Stimulated activated CD8-positive, alpha-beta memory T cell treated with anti-CD3 and anti-CD28 coated beads, Interleukin-15, amount 100 ng/mL, for 24 hours (primary cell): ENCODE data around the gene COL10A1.
"Not testable (repeated sequence)": the region's sequence is repeated elsewhere in the genome, so short reads cannot be mapped to it uniquely, and the experiment has no call there.

Experiments
- DNase-seq: peaks from one replicate; pipeline ENCODE4 v3.0.0-alpha.2; 2020; ENCODE audit warnings: low read depth

Gene COL10A1

DNA sequence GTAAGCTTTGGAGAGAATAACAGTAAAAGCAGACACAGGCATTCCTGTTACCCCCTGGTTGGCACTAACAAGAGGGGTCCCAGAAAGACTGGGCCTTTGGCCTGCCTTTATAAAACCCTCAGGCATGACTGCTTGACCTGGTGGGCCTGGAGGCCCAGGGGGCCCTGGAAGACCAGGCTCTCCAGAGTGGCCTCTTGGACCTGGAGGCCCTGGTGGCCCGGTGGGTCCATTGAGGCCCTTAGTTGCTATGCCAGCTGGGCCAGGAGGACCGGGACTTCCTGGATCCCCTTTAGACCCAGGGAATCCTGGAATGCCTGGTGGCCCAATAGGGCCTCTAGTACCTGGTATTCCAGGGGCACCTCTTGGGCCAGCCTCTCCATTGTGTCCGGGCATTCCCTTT, 5.5 kb downstream of the COL10A1 start:
- DNase-seq = no peak

DNA sequence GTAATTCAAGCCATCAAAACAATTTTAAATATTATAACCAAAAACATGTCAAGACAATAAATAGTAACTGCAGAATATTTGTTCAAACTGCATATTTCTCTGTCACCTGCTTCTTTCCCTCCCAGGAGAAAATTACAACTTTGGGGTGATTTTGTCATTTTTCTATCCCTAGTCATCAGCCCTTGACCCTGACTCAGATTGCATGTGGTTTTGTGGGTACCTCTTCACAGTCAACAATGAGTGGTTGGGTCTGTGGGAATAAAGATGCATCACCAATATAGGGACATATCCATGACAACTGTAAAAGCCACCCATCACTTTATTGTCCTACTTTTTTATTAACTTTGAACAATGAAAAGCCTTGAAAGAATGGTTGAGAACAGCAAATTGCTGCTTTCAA, 7.3 kb downstream of the COL10A1 start:
- no peak for DNase-seq

- DNase-seq = no peak
These were observed 10.2 kb downstream of the COL10A1 start for GRCh38 chr6:116115781-116116180.

- DNase-seq = no peak
These were observed 12.5 kb downstream of the COL10A1 start for GRCh38 chr6:116113386-116113785.

- no peak for DNase-seq
These were observed 14.1 kb downstream of the COL10A1 start for GRCh38 chr6:116111552-116112528.

DNA sequence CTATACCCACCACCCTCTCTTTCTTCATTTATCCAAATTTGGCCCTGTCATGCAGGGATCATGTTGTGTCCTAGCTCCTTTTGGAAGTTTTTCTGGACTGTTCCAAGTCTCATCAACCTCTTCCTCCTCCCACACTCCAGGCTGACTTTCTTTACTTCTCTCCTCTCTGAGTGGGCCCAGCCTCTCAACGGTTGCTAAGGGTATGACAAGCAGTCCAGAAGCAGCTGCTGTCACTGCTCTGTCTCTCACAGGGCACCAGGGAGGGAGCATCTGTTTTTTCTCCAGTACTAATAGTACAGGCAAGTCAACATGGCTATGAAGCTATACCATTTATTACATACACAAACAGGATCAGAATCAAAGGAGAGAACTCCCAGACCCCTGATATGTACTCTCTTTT, 17.1 kb downstream of the COL10A1 start:
- DNase-seq = no peak

DNA sequence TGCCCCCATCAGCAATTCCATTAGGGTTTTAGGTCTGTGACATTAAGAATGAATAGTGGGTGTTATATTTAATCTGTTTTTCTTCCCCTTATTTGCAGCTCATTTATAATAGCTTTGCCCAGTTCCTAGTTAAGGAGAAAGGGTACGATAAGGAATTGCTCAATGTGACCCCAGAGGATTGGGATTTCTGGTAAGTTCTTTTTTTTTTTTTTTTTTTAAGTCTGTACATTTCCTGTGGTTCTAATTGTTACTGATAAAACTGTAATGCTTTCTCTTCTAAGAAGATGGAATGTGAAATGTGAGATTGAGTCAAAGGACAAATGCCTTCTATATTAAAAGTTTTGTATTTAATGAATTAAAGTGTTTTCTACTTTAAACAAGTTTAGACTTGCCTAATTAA, 19.8 kb downstream of the COL10A1 start:
- no peak for DNase-seq

DNA sequence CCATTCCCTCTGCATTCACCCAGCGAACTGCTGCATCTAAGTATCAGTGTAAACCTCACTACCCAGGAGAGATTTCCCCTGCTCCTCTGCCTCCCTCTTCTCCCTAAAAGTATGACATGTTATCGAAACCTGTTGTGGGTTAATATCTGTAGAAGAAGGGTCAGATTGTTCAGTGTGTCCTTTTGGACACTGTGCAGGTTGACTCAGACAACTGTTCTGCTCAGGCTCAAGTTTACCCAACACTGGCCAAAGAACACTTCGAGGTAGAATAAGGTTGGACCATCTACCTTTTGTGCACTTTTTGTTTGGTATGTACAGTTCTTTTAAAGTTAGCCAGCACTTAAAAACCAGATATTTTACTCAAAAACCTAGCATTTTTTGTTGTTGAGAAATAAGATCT, 20.7 kb downstream of the COL10A1 start:
- no peak for DNase-seq

- DNase-seq = no peak
These were observed 21.3 kb downstream of the COL10A1 start for GRCh38 chr6:116104636-116105035.

DNA sequence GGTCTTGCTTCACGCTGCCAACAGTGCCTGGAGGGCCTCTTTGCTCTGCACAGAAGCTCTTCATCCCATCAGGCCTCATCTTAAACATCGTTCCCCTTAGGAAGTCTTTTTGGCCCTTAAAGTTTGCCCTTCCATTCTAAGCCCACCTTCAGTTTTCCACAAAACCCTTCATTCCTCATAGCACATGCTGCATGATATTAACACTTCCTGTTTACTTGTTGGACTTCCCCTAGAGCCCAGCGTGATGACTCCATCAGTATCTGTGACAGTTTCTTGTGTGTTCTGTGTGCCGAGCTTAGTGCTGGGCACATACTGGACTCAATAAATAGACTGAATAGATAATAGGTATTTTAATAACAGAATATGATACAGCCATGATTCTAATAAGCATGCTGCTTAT, 23.1 kb downstream of the COL10A1 start:
- DNase-seq = no peak

GRCh38 chr6:116101790-116102189, 24.1 kb downstream of the COL10A1 start:
- DNase-seq = no peak

DNA sequence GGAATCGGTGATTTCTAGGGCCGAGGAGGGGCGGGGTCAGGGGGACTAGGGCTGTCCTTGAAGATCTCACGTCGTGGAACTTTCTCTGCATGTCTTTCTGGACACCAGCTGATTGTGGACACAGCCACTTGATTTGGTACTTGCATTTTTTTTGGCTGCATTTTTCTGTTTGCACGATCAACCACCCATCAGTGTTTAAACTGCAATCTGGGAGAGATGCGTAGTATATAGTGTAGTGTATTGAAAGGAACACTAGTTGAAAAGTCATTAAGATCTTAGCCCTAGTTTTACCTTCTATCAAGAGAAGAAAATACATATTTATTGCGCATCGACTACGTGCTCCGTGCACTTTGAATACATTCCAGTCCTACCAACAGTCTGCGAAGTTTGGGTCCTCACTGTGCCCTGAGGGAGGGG, 24.6 kb downstream of the COL10A1 start:
- no peak for DNase-seq

DNA sequence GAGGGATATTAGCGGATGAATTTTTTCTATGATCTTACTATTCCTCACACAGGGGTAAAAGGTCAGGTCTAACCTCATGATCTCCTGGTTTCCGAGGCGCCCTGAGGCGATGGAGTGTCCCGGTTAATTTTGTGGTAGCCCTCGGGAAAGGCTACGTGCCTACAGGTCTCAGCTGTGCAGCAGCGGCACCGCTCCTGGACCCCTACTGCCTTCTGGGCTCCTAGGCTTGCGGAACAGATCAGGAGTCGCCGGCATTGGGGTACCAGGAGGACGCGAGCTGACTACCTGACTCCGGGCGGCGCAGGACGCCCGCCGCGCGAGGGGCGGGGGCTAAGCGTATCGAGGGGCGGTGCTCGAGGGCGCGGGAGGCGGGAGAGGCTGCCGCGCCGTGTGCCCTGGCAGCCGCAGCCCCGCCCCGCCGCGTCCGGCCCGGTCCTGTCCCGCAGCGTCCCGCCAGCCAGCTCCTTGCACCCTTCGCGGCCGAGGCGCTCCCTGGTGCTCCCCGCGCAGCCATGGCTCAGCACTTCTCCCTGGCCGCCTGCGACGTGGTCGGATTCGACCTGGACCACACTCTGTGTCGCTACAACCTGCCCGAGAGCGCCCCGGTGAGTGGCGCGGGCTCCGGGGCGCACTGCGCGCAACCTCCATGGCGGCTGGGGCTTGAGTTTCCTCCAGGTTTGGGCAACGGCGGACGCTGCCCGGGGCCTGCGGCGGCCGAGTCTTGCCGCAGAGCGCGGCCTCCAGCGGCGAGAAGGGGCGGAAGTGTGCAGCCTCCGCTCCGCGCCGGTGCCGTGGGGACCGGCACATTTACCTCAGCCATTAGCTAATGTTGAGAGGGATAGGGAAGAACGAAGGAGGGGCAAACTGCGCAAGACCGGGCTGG, 25.3 kb downstream of the COL10A1 start, which contains the start of gene NT5DC1:
TSS of gene NT5DC1 (plus strand) at position 435 of the 883 bp plus-strand sequence. CDS start at position 513, 78 bp downstream.
- DNase-seq = peak; percentile 71

- no peak for DNase-seq
These were observed 26.9 kb downstream of the COL10A1 start for GRCh38 chr6:116099036-116099435.

DNA sequence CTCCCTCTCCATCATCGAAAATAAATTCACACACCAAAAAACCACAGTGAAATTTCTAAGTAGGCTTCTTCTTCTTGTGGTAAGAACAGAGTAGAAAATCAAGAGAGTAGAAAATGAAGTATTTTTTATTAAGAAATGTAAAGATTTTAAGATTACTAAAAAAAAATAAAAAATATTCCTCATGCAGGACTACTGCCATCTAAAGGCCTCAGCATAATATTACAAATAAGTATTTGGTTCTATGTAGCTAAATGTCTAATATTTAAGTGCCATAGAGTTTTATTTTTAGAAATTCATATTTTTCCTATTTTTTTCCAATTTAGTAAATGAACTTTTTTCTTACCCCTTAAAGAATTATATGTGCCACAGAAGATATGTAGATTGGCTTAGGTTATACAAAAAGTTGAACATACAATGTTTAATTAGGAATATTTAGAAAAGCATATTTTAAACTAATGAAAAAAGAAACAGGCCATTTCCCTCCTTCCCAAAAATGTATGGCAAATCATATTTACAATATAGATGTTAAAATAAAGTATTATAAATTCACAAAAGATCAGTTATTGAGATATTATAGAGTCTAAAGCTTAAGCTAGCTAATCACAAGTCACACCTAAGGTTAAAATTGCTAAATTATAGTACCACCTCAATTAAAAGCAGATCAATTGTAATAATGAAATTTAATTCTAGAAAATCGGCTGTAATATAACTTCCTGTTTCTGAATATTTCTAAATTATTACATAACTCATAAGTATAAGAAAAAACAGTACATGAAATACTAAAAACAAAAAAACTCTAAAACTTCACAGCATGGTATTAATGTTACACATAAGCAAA, 28.7 kb downstream of the COL10A1 start:
- no peak for DNase-seq

DNA sequence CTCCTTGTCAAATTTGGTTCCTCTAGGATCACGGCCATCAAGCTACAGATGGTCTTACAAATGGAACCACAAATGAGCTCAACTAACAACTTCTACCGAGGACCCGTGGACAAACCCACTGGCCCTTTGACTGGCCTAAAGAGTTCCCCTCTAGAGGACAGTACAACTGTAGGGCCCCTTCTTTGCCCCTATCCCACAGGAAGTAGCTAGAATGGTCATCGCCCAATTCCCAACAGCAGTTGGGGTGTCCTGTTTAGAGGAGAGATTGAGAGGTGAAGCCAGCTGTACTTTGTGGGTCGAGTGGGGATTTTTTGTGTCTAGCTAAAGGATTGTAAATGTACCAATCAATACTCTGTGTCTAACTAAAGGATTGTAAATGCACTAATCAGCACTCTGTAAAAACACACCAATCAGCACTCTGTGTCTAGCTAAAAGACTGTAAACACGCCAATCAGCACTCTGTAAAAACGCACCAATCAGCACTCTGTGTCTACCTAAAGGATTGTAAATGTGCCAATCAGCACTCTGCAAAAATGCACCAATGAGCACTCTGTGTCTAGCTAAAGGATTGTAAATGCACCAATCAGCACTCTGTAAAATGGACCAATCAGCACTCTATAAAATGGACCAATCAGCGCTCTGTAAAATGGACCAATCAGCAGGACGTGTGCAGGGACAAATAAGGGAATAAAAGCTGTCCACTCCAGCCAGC, 29.7 kb downstream of the COL10A1 start:
- DNase-seq = not testable (repeated sequence)

DNA sequence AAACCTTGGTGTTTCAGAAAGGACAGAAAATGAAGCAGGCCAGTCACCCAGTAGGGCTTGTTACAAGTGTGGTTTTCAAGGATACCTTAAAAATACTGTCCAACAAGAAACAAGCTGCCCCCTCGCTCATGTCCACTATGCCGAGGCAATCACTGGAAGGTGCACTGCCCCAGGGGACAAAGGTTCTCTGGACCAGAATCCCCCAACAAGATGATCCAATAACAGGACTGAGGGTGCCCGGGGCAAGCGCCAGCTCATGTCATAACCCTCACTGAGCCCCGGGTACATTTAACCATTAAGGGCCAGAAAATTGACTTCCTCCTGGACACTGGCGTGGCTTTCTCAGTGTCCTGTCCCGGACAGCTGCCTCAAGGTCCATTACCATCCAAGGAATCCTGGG, 31.9 kb downstream of the COL10A1 start:
- DNase-seq = no peak

- DNase-seq = no peak
These were observed 35.7 kb downstream of the COL10A1 start for GRCh38 chr6:116090251-116090650.

- no peak for DNase-seq
These were observed 37.0 kb downstream of the COL10A1 start for GRCh38 chr6:116088946-116089345.

DNA sequence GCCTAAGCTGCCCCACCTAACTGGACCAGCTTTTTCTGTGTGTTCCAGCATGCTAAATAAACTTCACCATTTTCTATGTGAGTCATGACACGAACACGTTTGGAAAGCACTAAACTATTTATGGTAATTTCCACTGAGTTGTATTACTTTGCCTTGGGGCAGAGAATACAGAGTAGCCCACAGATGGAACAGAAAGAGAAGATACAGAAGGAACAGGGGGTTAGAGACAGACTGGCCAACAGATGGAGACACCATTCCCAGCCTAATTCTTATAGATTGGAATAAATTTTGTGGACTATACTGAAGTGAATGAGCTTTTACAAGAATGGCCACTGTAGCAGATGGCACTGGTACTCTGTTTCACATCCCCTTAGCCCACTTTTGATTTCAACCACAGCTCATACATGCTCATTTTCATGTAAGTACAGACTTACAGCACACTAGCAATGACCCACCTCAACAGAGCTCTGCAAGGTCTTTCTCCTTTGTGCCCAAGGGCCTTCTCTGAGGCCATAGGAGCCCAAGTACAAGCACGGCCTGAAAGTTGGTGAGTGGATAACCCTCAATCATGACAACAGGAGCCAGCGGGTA, 38.4 kb downstream of the COL10A1 start:
- no peak for DNase-seq

- no peak for DNase-seq
These were observed 41.6 kb downstream of the COL10A1 start for GRCh38 chr6:116084284-116084683.
